ENCODE measurements around the gene UBE2Q1. TPM values are rescaled to one million over a fixed set of nuclear protein-coding genes. Genes with fewer than 3 reads are reported as not detected.

The UBE2Q1 gene
- total RNA-seq (10 to 100 TPM in 1 of 2 donors, 1 to 10 TPM in 1; 8.2 to 18.7 TPM), polyA plus RNA-seq (10 to 100 TPM in 1 of 2 donors, 1 to 10 TPM in 1; 9.8 to 22.0 TPM)

DNA sequence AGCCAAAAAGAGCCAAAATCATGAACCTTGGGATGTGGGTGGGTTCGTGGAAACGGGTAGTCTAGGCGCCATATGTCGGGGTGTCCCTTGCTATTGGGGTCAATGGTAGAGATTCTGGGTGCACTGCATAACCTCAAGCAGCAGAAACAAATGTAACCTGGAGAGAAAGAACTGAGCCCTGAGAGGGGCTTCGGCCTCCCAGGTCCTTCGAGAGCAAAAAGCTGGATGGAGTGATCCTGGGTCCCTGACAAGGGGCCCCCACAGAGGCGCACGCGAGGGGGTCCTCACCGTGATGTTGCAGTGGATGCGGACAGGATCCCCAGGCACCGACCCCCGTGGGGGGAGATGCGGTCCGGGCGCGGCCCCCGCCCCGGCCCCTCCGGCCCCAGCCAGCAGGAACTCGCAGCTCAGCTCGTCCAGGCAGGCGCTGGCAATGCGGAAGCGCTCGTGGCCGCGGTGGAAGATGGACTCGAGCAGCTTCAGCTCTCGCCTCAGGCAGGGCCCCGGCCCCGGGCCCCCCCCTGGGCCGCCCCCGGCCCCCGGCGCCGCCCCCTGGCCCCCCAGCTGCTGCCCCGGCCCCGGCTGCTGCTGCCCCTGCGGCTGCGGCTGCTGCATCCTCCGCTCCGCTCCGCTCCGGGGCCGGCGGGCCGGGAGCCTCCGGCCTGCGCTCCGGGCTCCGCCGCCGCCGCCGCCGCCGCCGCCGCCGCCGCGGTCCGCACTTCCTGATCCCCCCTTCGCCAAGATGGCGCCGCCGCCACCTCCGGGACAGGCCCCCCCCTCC, at the start of gene UBE2Q1:
Gene UBE2Q1 (minus strand): TSS at position 724 of the 781 bp plus-strand sequence. CDS start 109 bp downstream, at position 615.
- Histone ChIP-seq H3K4me3 (ENCODE audit: low read depth in 1 of 3, low read length in 3 of 3) (peak within 1 kb of the TSS; percentile 92 to 96 (median 93)), H3K27ac (ENCODE audit: low read depth in 1 of 2, low read length in 2 of 2) (peak within 1 kb of the TSS; percentile 88 to 95), H3K9me3 (ENCODE audit: control insufficient read depth in 4 of 4, low read length in 3 of 4) (no peaks in the 10 kb centered on the region), H3K27me3 (ENCODE audit: control insufficient read depth in 4 of 4, insufficient read depth in 4 of 4, low read length in 3 of 4) (no peaks in the 10 kb centered on the region), H3K36me3 (ENCODE audit: control insufficient read depth in 4 of 4, insufficient read depth in 3 of 4, low read depth in 1 of 4, low read length in 3 of 4) (peaks cover 8 to 27% (median 24%) of the 10 kb centered on the region in 4 donors), H3K4me1 (ENCODE audit: control insufficient read depth in 4 of 4, insufficient read depth in 4 of 4, low read length in 3 of 4) (peaks cover 2 to 31% (median 23%) of the 10 kb centered on the region in 4 donors), H3K9ac (ENCODE audit: low read depth in 1 of 2, low read length in 2 of 2) (peak within 1 kb of the TSS; percentile 77 to 81)
- under 1% methylated on average over 69 of the region's 69 CpGs for WGBS
- DNase-seq (ENCODE audit: low spot score), result peak; percentile 53
- TF ChIP-seq, protein P1, sequence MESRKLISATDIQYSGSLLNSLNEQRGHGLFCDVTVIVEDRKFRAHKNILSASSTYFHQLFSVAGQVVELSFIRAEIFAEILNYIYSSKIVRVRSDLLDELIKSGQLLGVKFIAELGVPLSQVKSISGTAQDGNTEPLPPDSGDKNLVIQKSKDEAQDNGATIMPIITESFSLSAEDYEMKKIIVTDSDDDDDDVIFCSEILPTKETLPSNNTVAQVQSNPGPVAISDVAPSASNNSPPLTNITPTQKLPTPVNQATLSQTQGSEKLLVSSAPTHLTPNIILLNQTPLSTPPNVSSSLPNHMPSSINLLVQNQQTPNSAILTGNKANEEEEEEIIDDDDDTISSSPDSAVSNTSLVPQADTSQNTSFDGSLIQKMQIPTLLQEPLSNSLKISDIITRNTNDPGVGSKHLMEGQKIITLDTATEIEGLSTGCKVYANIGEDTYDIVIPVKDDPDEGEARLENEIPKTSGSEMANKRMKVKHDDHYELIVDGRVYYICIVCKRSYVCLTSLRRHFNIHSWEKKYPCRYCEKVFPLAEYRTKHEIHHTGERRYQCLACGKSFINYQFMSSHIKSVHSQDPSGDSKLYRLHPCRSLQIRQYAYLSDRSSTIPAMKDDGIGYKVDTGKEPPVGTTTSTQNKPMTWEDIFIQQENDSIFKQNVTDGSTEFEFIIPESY (IDR thresholded peaks at IDR 0.05), result no peak
- TF ChIP-seq RXRA (IDR thresholded peaks at IDR 0.05) (no peak), EGR1 (IDR thresholded peaks at IDR 0.05; ENCODE audit: low read depth in 2 of 2) (no peak), RAD21 (IDR thresholded peaks at IDR 0.05) (no peak), NR2F2 (IDR thresholded peaks at IDR 0.05) (no peak), YY1 (IDR thresholded peaks at IDR 0.05) (no peak), GABPA (IDR thresholded peaks at IDR 0.05 in 1 of 2, conservative IDR thresholded peaks at IDR 0.05 in 1 of 2) (no peak), HNF4G (IDR thresholded peaks at IDR 0.05) (no peak), FOXA2 (IDR thresholded peaks at IDR 0.05) (no peak), HNF4A (conservative IDR thresholded peaks at IDR 0.05) (no peak), TAF1 (conservative IDR thresholded peaks at IDR 0.05) (no peak), FOXA1 (IDR thresholded peaks at IDR 0.05) (no peak), JUND (IDR thresholded peaks at IDR 0.05) (no peak)
- TF ChIP-seq, protein P2, sequence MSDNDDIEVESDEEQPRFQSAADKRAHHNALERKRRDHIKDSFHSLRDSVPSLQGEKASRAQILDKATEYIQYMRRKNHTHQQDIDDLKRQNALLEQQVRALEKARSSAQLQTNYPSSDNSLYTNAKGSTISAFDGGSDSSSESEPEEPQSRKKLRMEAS (IDR thresholded peaks at IDR 0.05), result no peak
- TF ChIP-seq, protein P3, sequence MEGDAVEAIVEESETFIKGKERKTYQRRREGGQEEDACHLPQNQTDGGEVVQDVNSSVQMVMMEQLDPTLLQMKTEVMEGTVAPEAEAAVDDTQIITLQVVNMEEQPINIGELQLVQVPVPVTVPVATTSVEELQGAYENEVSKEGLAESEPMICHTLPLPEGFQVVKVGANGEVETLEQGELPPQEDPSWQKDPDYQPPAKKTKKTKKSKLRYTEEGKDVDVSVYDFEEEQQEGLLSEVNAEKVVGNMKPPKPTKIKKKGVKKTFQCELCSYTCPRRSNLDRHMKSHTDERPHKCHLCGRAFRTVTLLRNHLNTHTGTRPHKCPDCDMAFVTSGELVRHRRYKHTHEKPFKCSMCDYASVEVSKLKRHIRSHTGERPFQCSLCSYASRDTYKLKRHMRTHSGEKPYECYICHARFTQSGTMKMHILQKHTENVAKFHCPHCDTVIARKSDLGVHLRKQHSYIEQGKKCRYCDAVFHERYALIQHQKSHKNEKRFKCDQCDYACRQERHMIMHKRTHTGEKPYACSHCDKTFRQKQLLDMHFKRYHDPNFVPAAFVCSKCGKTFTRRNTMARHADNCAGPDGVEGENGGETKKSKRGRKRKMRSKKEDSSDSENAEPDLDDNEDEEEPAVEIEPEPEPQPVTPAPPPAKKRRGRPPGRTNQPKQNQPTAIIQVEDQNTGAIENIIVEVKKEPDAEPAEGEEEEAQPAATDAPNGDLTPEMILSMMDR (IDR thresholded peaks at IDR 0.05; ENCODE audit: low read depth, low read length, missing input control), result no peak
- TF ChIP-seq, protein P4, sequence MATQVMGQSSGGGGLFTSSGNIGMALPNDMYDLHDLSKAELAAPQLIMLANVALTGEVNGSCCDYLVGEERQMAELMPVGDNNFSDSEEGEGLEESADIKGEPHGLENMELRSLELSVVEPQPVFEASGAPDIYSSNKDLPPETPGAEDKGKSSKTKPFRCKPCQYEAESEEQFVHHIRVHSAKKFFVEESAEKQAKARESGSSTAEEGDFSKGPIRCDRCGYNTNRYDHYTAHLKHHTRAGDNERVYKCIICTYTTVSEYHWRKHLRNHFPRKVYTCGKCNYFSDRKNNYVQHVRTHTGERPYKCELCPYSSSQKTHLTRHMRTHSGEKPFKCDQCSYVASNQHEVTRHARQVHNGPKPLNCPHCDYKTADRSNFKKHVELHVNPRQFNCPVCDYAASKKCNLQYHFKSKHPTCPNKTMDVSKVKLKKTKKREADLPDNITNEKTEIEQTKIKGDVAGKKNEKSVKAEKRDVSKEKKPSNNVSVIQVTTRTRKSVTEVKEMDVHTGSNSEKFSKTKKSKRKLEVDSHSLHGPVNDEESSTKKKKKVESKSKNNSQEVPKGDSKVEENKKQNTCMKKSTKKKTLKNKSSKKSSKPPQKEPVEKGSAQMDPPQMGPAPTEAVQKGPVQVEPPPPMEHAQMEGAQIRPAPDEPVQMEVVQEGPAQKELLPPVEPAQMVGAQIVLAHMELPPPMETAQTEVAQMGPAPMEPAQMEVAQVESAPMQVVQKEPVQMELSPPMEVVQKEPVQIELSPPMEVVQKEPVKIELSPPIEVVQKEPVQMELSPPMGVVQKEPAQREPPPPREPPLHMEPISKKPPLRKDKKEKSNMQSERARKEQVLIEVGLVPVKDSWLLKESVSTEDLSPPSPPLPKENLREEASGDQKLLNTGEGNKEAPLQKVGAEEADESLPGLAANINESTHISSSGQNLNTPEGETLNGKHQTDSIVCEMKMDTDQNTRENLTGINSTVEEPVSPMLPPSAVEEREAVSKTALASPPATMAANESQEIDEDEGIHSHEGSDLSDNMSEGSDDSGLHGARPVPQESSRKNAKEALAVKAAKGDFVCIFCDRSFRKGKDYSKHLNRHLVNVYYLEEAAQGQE (IDR thresholded peaks at IDR 0.05), result no peak
- TF ChIP-seq, protein P5, sequence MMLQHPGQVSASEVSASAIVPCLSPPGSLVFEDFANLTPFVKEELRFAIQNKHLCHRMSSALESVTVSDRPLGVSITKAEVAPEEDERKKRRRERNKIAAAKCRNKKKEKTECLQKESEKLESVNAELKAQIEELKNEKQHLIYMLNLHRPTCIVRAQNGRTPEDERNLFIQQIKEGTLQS (IDR thresholded peaks at IDR 0.05), result no peak
